B cell (primary cell): Measurements from ENCODE around the gene SAMM50. TPM values are rescaled to one million over a fixed set of nuclear protein-coding genes. Genes with fewer than 3 reads are reported as not detected.

ENCODE experiments used
- ATAC-seq: fragments of 200-7000 bp; cut with Tn5 transposase; one replicate; pipeline ENCODE4 v1.10.0; 2021; ENCODE audit warnings: low read depth, mild to moderate bottlenecking, moderate number of reproducible peaks, moderate library complexity
- CTCF ChIA-PET: fragments of 350-600 bp; sonication (Branson Sonifier 250); formaldehyde crosslinking; loops from one replicate; lab custom pipeline; 2021; ENCODE audit warnings: antibody characterized with exemption, inconsistent platforms; lab: Charles Lee
- POLR2A ChIA-PET: fragments of 350-600 bp; sonication (Branson Sonifier 250); formaldehyde crosslinking; loops from one replicate; lab custom pipeline; 2021; ENCODE audit warnings: antibody characterized with exemption; lab: Charles Lee
- DNase-seq: peaks from one replicate; pipeline ENCODE4 v3.0.0; 2013
- H2AFZ ChIP-seq: 2 replicates; pipeline ENCODE4 v1.6.1; 2012; ENCODE audit warnings: mild to moderate bottlenecking, low read depth, low read length; ENCODE audit not compliant: insufficient read depth, poor library complexity, severe bottlenecking
- H3K27ac ChIP-seq, 2 donors: 1 replicate in 1 of 2; 2 replicates in 1 of 2; pipeline ENCODE4 v1.5.1; 2012 to 2013; ENCODE audit warnings: low read length in 2 of 2, mild to moderate bottlenecking in 2 of 2, moderate library complexity in 1 of 2
- H3K27me3 ChIP-seq, 4 experiments: fragments of 200-600 bp in 1 of 4; sonication (generic) in 1 of 4; replicated peaks in 1 of 4; 1 replicate in 2 of 4; 2 replicates in 2 of 4; pipeline versions ENCODE4 v1.6.1 to v1.7.0; 2013 to 2016; ENCODE audit warnings: low read length in 3 of 4, mild to moderate bottlenecking in 2 of 4, mixed read lengths in 1 of 4, moderate library complexity in 1 of 4; ENCODE audit not compliant: insufficient read depth in 4 of 4, control insufficient read depth in 3 of 4; ENCODE audit errors: control extremely low read depth in 1 of 4
- H3K36me3 ChIP-seq, 2 experiments: replicated peaks in 1 of 2; 1 replicate in 1 of 2; 2 replicates in 1 of 2; pipeline versions ENCODE4 v1.6.1 to v1.7.1; 2013; ENCODE audit warnings: low read length in 1 of 2; ENCODE audit not compliant: insufficient read depth in 2 of 2, control insufficient read depth in 1 of 2; ENCODE audit errors: control extremely low read depth in 1 of 2, extremely low read depth in 1 of 2
- H3K4me1 ChIP-seq, 2 donors: fragments of 200-600 bp in 1 of 2; sonication (generic) in 1 of 2; 1 replicate in 1 of 2; 2 replicates in 1 of 2; pipeline versions ENCODE4 v1.5.1 to v1.6.1; 2013 to 2017; ENCODE audit warnings: low read length in 2 of 2; ENCODE audit not compliant: control insufficient read depth in 2 of 2, insufficient read depth in 2 of 2
- H3K4me2 ChIP-seq: replicated peaks from 2 replicates; pipeline ENCODE3; 2012; ENCODE audit warnings: mild to moderate bottlenecking, low read depth, low read length; ENCODE audit not compliant: poor library complexity, severe bottlenecking
- H3K4me3 ChIP-seq, 5 experiments: fragments of 200-600 bp in 1 of 5; sonication (generic) in 1 of 5; 1 replicate in 3 of 5; 2 replicates in 2 of 5; pipeline versions ENCODE4 v1.5.1 to v1.7.0; 2011 to 2016; ENCODE audit warnings: low read length in 4 of 5, mild to moderate bottlenecking in 4 of 5, low read depth in 2 of 5, control low read depth in 1 of 5, moderate library complexity in 1 of 5; ENCODE audit not compliant: insufficient read depth in 1 of 5; ENCODE audit errors: control extremely low read depth in 1 of 5, extremely low read depth in 1 of 5
- H3K79me2 ChIP-seq: fragments of 200-600 bp; sonication (generic); one replicate; pipeline ENCODE4 v1.6.0; 2016; ENCODE audit warnings: low read length; ENCODE audit not compliant: control insufficient read depth, insufficient read depth
- H3K9ac ChIP-seq: fragments of 200-600 bp; sonication (generic); 2 replicates; pipeline ENCODE4 v1.6.1; 2017; ENCODE audit warnings: mild to moderate bottlenecking, low read length, moderate library complexity
- H3K9me3 ChIP-seq, 3 donors: one replicate each; pipeline versions ENCODE4 v1.6.1 to v1.7.1; 2013; ENCODE audit warnings: low read length in 2 of 3; ENCODE audit not compliant: control insufficient read depth in 2 of 3, insufficient read depth in 1 of 3; ENCODE audit errors: control extremely low read depth in 1 of 3
- H4K20me1 ChIP-seq: 2 replicates; pipeline ENCODE4 v1.6.0; 2012; ENCODE audit warnings: mild to moderate bottlenecking, low read length; ENCODE audit not compliant: insufficient read depth, control insufficient read depth, poor library complexity, severe bottlenecking
- H3K27ac Mint-ChIP-seq: one replicate; pipeline ENCODE4 v1.8.0; 2021; ENCODE audit warnings: mixed read lengths
- H3K27me3 Mint-ChIP-seq: one replicate; pipeline ENCODE4 v1.8.0; 2021; ENCODE audit warnings: mixed read lengths
- H3K4me1 Mint-ChIP-seq: one replicate; pipeline ENCODE4 v1.8.0; 2021; ENCODE audit warnings: mixed read lengths
- H3K4me3 Mint-ChIP-seq: one replicate; pipeline ENCODE4 v1.8.0; 2021; ENCODE audit warnings: mixed read lengths
- H3K9me3 Mint-ChIP-seq: one replicate; pipeline ENCODE4 v1.8.0; 2022; ENCODE audit warnings: mixed read lengths; ENCODE audit not compliant: insufficient read depth
- CTCF ChIP-seq: fragments of 200-600 bp; IDR thresholded peaks from one replicate; pipeline ENCODE4 v1.8.0; 2022; ENCODE audit warnings: antibody characterized with exemption, mild to moderate bottlenecking
- EZH2 ChIP-seq: IDR thresholded peaks from 2 replicates; pipeline ENCODE4 v1.6.1; 2012; ENCODE audit warnings: borderline replicate concordance, low read depth, mild to moderate bottlenecking, moderate library complexity, low read length; ENCODE audit not compliant: insufficient read depth, poor library complexity, severe bottlenecking
- WGBS: methylation state at CpG from one replicate; pipeline ENCODE4 v1.1.5; 2013; ENCODE audit warnings: missing lambda C conversion rate; ENCODE audit not compliant: insufficient coverage; 5-methylcytosine and 5-hydroxymethylcytosine counted together
- intact Hi-C: fragments of 100-400 bp; cut with micrococcal nuclease; formaldehyde crosslinking; loops from one replicate; pipeline ENCODE4 v1.10.0; 2022
- polyA plus RNA-seq: library from polyadenylated mRNA; depleted of rRNA; stranded (reverse); fragments of >200 nt; gene quantifications from 2 replicates; pipeline ENCODE4 v1.2.3, GENCODE V29; 2012
- total RNA-seq, 2 donors: library from RNA; stranded (reverse); fragments of 120-200 nt in 1 of 2; gene quantifications; 1 replicate in 1 of 2; 2 replicates in 1 of 2; pipeline versions ENCODE4 v1.2.3 to v1.2.4, GENCODE V29; 2013 to 2022

Gene SAMM50
- total and polyA plus RNA-seq, 2 donors (not counting 1 experiment from before 2014, with no cell fraction given), result 18.8 to 43.2 TPM

GRCh38 chr22:43990044-43990443, 34.8 kb downstream of the SAMM50 start:
- Histone ChIP-seq H3K4me1 (peaks cover 6 to 12% of the 10 kb centered on the region in 2 donors), H4K20me1 (peaks cover 10% of the 10 kb centered on the region), H3K27me3 (no peaks in the 10 kb centered on the region), H3K9ac (no peak overlapping the region), H3K4me3 (no peak overlapping the region), H2AFZ (no peak overlapping the region), H3K4me2 (no peak overlapping the region), H3K79me2 (peaks cover 12% of the 10 kb centered on the region), H3K27ac (no peak overlapping the region), H3K36me3 (peaks cover 25 to 59% of the 10 kb centered on the region in 2 experiments), H3K9me3 (no peaks in the 10 kb centered on the region)
- no peak for ATAC-seq
- intact Hi-C loops, result no loop called here
- Mint-ChIP-seq H3K4me1 (peaks cover 19% of the 10 kb centered on the region), H3K27me3 (no peaks in the 10 kb centered on the region), H3K4me3 (no peak overlapping the region), H3K9me3 (no peaks in the 10 kb centered on the region), H3K27ac (no peak overlapping the region)
- TF ChIP-seq CTCF, result no peak
- TF ChIP-seq EZH2, result no peak
- 100% methylated on average over 7 of the region's 13 CpGs for WGBS
- ChIA-PET POLR2A (no interaction called here), CTCF (interaction anchor here (0.9 to 16.2 kb wide), 4 partner anchors 95 to 636 kb away, joined by 3 to 691 read pairs (median 8); no protein-coding TSS in a partner anchor)
- no peak for DNase-seq

GRCh38 chr22:43991316-43992020, 36.2 kb downstream of the SAMM50 start:
- peaks cover 21 to 48% of the 10 kb centered on the region in 2 experiments for H3K36me3 ChIP-seq
- WGBS, result 90% methylated on average over 2 of the region's 11 CpGs
- no peak overlapping the region for H3K27ac Mint-ChIP-seq

More at GRCh38 chr22:43991316-43992020, 36.2 kb downstream of the SAMM50 start:
- H3K9ac ChIP-seq, result no peak overlapping the region
- H3K9me3 ChIP-seq, result no peaks in the 10 kb centered on the region
- no peak overlapping the region for H3K27ac ChIP-seq
- intact Hi-C loops, result loop anchor here (2.0 kb wide), 1 partner anchor 189 kb away; the partner anchor contains the start of gene PARVG
- ATAC-seq, result no peak
- DNase-seq, result no peak
- peaks cover 16 to 26% of the 10 kb centered on the region in 2 donors for H3K4me1 ChIP-seq
- no peak overlapping the region for H3K4me3 ChIP-seq
- H3K79me2 ChIP-seq, result peaks cover 21% of the 10 kb centered on the region
- CTCF ChIA-PET, result interaction anchor here (1.7 to 16.2 kb wide), 5 partner anchors 9 to 635 kb away, joined by 3 to 691 read pairs (median 23); no protein-coding TSS in a partner anchor
- H2AFZ ChIP-seq, result no peak overlapping the region
- Mint-ChIP-seq H3K9me3 (no peaks in the 10 kb centered on the region), H3K27me3 (no peaks in the 10 kb centered on the region), H3K4me1 (peaks cover 33% of the 10 kb centered on the region), H3K4me3 (no peak overlapping the region)
- no peak overlapping the region for H3K4me2 ChIP-seq
- H4K20me1 ChIP-seq, result peaks cover 10% of the 10 kb centered on the region
- no peaks in the 10 kb centered on the region for H3K27me3 ChIP-seq
- TF ChIP-seq CTCF (no peak), EZH2 (no peak)
- POLR2A ChIA-PET, result interaction anchor here (0.6 kb wide), 1 partner anchor 738 kb away, joined by 3 read pairs; no protein-coding TSS in a partner anchor
